Measurements from ENCODE around the gene HOXB6.

GRCh38 chr17:48547808-48548522 is 56.8 kb downstream of the HOXB6 start:
- TF ChIP-seq REST (IDR thresholded peaks at IDR 0.05; ENCODE audit: insufficient read depth in 1 of 2, low read depth in 2 of 2, low read length in 1 of 2), result no peak
- TF ChIP-seq CTCF (IDR thresholded peaks at IDR 0.05), result no peak
- peak; percentile 70; the same call in 1 of the 2 replicates for TF ChIP-seq POLR2AphosphoS5 (IDR thresholded peaks at IDR 0.05; ENCODE audit: low read depth, low read length)
